ENCODE results near the gene EIF1AX. TPM values are rescaled to one million over a fixed set of nuclear protein-coding genes. Genes with fewer than 3 reads are reported as not detected.

The EIF1AX gene
- total and polyA plus RNA-seq, 2 of the 13 experiments (the other 11 are each of a cell fraction or from before 2014, with no cell fraction given) = 35.1 to 82.7 TPM

DNA sequence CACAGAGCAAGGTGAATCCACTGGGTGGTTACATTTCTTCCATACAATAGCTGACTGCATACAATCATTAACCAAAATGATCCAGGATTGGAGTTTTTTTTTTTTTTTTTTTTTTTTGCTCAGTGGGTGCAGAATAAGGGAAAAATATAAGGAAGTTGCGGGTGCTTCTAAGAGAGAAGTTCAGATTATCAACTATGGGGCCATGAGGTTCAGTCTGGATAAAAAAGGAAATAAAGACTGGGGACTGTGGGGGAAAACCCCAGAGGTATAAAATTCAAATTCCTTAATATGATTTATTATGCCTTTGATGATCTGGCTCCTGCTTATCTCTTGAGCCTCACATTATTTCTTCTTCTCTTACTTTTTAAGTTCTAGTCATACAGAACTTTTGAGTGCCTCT is 5.9 kb upstream of the EIF1AX start:
- WGBS (ENCODE audit: low lambda C conversion rate) = 69% methylated on average over 1 of the region's 1 CpG
- Histone ChIP-seq H3K4me3 (replicated peaks in 1 of 3; ENCODE audit: insufficient read depth in 1 of 3, low read depth in 2 of 3, low read length in 3 of 3) (no peak overlapping the region), H3K79me2 (ENCODE audit: insufficient read depth, low read length) (no peaks in the 10 kb centered on the region), H3K27ac (ENCODE audit: extremely low read length, insufficient read depth, low read length) (no peak overlapping the region), H3K4me1 (ENCODE audit: insufficient read depth, low read length) (peaks cover 57% of the 10 kb centered on the region), H3K27me3 (ENCODE audit: control insufficient read depth in 1 of 2, insufficient read depth in 2 of 2, low read length in 2 of 2) (no peaks in the 10 kb centered on the region), H3K36me3 (replicated peaks in 1 of 2; ENCODE audit: control insufficient read depth in 1 of 2, insufficient read depth in 2 of 2, low read length in 2 of 2) (no peaks in the 10 kb centered on the region), H2AFZ (ENCODE audit: low read length) (no peak overlapping the region), H3K4me2 (ENCODE audit: low read depth, low read length) (no peak overlapping the region), H3K9ac (ENCODE audit: insufficient read depth, low read depth, low read length) (no peak overlapping the region), H4K20me1 (ENCODE audit: insufficient read depth, low read length) (0 out of 2 replicates have a peak, but pooled peaks cover 5% of the 10 kb centered on the region), H3K9me3 (ENCODE audit: low read length) (no peaks in the 10 kb centered on the region)
- POLR2A ChIA-PET = no interaction called here
- DNase-seq (ENCODE audit: low spot score) = no peak
- intact Hi-C loops (cut with micrococcal nuclease; ENCODE audit: unreplicated experiment) (no loop called here), in situ Hi-C loops (cut with HindIII; ENCODE audit: extremely low pct_ligation_motif_present, low pct_unique_long_range_greater_than_20kb) (no loop called here)
- TF ChIP-seq ZFP62 (CRISPR knock-in tag; IDR thresholded peaks at IDR 0.05) = no peak
- FAIRE-seq = no peak
- peak; percentile 16 for ATAC-seq
- no TSS peak for BruUV-seq (replicated peaks)
- CTCF ChIA-PET (ENCODE audit: low intra/inter-chr PET ratio, low total read pairs) = no interaction called here

DNA sequence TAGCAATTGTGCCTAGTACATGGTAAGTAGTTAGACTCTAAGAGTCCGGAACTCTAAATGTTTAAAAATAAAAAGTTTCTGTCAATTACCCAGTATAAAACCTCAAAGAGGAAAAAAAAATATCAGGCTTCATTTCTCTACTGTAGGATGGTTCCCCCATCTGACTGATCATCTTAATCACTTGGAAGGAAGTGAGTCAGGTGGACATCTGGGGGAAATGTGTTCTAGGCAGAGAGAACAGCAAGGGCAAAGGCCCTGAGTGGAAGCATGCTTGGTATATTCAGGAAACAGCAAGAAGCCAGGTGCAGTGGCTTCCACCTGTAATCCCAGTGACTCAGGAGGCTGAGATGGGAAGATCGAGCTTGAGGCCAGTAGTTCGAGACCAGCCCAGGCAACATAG is 2.9 kb upstream of the EIF1AX start:
- Histone ChIP-seq H2AFZ (ENCODE audit: low read length) (no peak overlapping the region), H3K36me3 (replicated peaks in 1 of 2; ENCODE audit: control insufficient read depth in 1 of 2, insufficient read depth in 2 of 2, low read length in 2 of 2) (no peaks in the 10 kb centered on the region), H3K4me2 (ENCODE audit: low read depth, low read length) (no peak overlapping the region), H3K27me3 (ENCODE audit: control insufficient read depth in 1 of 2, insufficient read depth in 2 of 2, low read length in 2 of 2) (no peaks in the 10 kb centered on the region), H3K79me2 (ENCODE audit: insufficient read depth, low read length) (peaks cover 20% of the 10 kb centered on the region), H3K4me3 (replicated peaks in 1 of 3; ENCODE audit: insufficient read depth in 1 of 3, low read depth in 2 of 3, low read length in 3 of 3) (no peak overlapping the region), H3K9me3 (ENCODE audit: low read length) (no peaks in the 10 kb centered on the region), H3K9ac (ENCODE audit: insufficient read depth, low read depth, low read length) (no peak overlapping the region), H3K4me1 (ENCODE audit: insufficient read depth, low read length) (peaks cover 40% of the 10 kb centered on the region), H3K27ac (ENCODE audit: extremely low read length, insufficient read depth, low read length) (no peak overlapping the region), H4K20me1 (ENCODE audit: insufficient read depth, low read length) (peaks cover 14% of the 10 kb centered on the region)
- in situ Hi-C loops (cut with HindIII; ENCODE audit: extremely low pct_ligation_motif_present, low pct_unique_long_range_greater_than_20kb) (no loop called here), intact Hi-C loops (cut with micrococcal nuclease; ENCODE audit: unreplicated experiment) (no loop called here)
- ChIA-PET CTCF (ENCODE audit: low intra/inter-chr PET ratio, low total read pairs) (no interaction called here), POLR2A (no interaction called here)
- BruUV-seq (replicated peaks) = no TSS peak
- ATAC-seq (no peak), DNase-seq (ENCODE audit: low spot score) (no peak), FAIRE-seq (no peak)
- TF ChIP-seq, protein P1, sequence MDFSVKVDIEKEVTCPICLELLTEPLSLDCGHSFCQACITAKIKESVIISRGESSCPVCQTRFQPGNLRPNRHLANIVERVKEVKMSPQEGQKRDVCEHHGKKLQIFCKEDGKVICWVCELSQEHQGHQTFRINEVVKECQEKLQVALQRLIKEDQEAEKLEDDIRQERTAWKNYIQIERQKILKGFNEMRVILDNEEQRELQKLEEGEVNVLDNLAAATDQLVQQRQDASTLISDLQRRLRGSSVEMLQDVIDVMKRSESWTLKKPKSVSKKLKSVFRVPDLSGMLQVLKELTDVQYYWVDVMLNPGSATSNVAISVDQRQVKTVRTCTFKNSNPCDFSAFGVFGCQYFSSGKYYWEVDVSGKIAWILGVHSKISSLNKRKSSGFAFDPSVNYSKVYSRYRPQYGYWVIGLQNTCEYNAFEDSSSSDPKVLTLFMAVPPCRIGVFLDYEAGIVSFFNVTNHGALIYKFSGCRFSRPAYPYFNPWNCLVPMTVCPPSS (IDR thresholded peaks at IDR 0.05) = no peak
- TF ChIP-seq CENPX (CRISPR knock-in tag; IDR thresholded peaks at IDR 0.05) (no peak), NPAS2 (CRISPR knock-in tag; IDR thresholded peaks at IDR 0.05; ENCODE audit: borderline replicate concordance) (no peak), CAMTA2 (CRISPR knock-in tag; IDR thresholded peaks at IDR 0.05; ENCODE audit: borderline replicate concordance) (no peak)
- 95% methylated on average over 3 of the region's 3 CpGs for WGBS (ENCODE audit: low lambda C conversion rate)
